Neural progenitor cell (in vitro differentiated cells): ENCODE results near the gene PDE3B.

Experiments
- EZH2phosphoT487 ChIP-seq: fragments of 200-600 bp; sonication (generic); IDR thresholded peaks from 2 replicates; pipeline ENCODE4 v1.6.1; 2017; ENCODE audit warnings: antibody characterized with exemption
- TF ChIP-seq, protein P1 (sequence below): fragments of 200-600 bp; sonication (generic); IDR thresholded peaks from 2 replicates; pipeline ENCODE4 v1.5.1; 2017; ENCODE audit warnings: antibody characterized with exemption, mild to moderate bottlenecking

DNA sequence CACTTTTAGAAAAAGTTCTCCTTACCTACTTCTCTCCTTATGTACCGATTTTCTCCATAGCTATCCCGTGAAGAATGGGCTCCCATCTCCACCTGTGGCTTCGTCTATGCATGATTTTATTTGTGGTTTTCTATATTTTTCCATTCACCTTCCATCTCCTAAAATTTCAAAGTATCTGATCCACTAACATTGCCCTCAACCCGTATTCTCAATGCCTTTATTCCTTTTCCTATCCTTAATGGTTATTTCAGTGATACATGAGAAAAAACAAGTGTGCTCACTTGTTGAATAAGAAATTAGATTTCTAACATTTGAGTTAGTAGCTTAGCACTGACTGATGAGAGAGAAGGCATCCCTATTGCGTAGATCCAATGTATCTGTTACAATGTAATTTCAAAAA is 231.6 kb downstream of the PDE3B start:
- TF ChIP-seq, protein P1, sequence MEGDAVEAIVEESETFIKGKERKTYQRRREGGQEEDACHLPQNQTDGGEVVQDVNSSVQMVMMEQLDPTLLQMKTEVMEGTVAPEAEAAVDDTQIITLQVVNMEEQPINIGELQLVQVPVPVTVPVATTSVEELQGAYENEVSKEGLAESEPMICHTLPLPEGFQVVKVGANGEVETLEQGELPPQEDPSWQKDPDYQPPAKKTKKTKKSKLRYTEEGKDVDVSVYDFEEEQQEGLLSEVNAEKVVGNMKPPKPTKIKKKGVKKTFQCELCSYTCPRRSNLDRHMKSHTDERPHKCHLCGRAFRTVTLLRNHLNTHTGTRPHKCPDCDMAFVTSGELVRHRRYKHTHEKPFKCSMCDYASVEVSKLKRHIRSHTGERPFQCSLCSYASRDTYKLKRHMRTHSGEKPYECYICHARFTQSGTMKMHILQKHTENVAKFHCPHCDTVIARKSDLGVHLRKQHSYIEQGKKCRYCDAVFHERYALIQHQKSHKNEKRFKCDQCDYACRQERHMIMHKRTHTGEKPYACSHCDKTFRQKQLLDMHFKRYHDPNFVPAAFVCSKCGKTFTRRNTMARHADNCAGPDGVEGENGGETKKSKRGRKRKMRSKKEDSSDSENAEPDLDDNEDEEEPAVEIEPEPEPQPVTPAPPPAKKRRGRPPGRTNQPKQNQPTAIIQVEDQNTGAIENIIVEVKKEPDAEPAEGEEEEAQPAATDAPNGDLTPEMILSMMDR = no peak
- TF ChIP-seq EZH2phosphoT487 = no peak
